KMS-11 (cell line): ENCODE data around the gene UQCRC2.

Experiments used
- H2AFZ ChIP-seq: fragments of 200-600 bp; sonication (generic); 2 replicates; pipeline ENCODE4 v1.6.1; 2016; ENCODE audit warnings: antibody characterized with exemption, mixed run types, low read depth
- H3K27ac ChIP-seq: fragments of 200-600 bp; sonication (generic); 2 replicates; pipeline ENCODE4 v1.6.1; 2016; ENCODE audit warnings: mild to moderate bottlenecking, mixed run types
- H3K27me3 ChIP-seq: fragments of 200-600 bp; sonication (generic); 2 replicates; pipeline ENCODE4 v1.6.1; 2017; ENCODE audit warnings: mild to moderate bottlenecking, low read depth, mixed run types, moderate library complexity; ENCODE audit not compliant: insufficient read depth
- H3K36me3 ChIP-seq: fragments of 200-600 bp; sonication (generic); 2 replicates; pipeline ENCODE4 v1.6.1; 2017; ENCODE audit warnings: mild to moderate bottlenecking, mixed run types; ENCODE audit not compliant: insufficient read depth
- H3K4me1 ChIP-seq: fragments of 200-600 bp; sonication (generic); 2 replicates; pipeline ENCODE4 v1.6.1; 2016; ENCODE audit warnings: mild to moderate bottlenecking, low read depth, mixed run types; ENCODE audit not compliant: poor library complexity, severe bottlenecking
- H3K4me2 ChIP-seq: fragments of 200-600 bp; sonication (generic); 2 replicates; pipeline ENCODE4 v1.7.0; 2016; ENCODE audit warnings: mild to moderate bottlenecking, mixed run types
- H3K4me3 ChIP-seq: fragments of 200-600 bp; sonication (generic); IDR thresholded peaks from 2 replicates; pipeline ENCODE4 v1.6.1; 2017; ENCODE audit warnings: low read depth, low read length, mixed read lengths; ENCODE audit not compliant: insufficient read depth
- H3K79me2 ChIP-seq: fragments of 200-600 bp; sonication (generic); 2 replicates; pipeline ENCODE4 v1.6.1; 2016; ENCODE audit warnings: low read depth, mixed run types; ENCODE audit not compliant: insufficient read depth
- H3K9ac ChIP-seq: fragments of 200-600 bp; sonication (generic); 2 replicates; pipeline ENCODE4 v1.6.1; 2016; ENCODE audit warnings: mild to moderate bottlenecking, mixed run types
- H4K20me1 ChIP-seq: fragments of 200-600 bp; sonication (generic); 2 replicates; pipeline ENCODE4 v1.6.1; 2016; ENCODE audit warnings: mild to moderate bottlenecking, mixed run types; ENCODE audit not compliant: insufficient read depth
- TF ChIP-seq, protein P1 (sequence below): fragments of 200-600 bp; sonication (generic); conservative IDR thresholded peaks from 2 replicates; pipeline ENCODE4 v1.6.1; 2017; ENCODE audit warnings: low read depth, mild to moderate bottlenecking, antibody characterized with exemption, low read length, moderate library complexity, mixed read lengths

UQCRC2 gene

GRCh38 chr16:21971856-21972255, 18.7 kb downstream of the UQCRC2 start:
- H4K20me1 ChIP-seq, result no peaks in the 10 kb centered on the region
- no peak overlapping the region for H3K9ac ChIP-seq
- no peaks in the 10 kb centered on the region for H3K79me2 ChIP-seq
- no peaks in the 10 kb centered on the region for H3K27me3 ChIP-seq
- H3K4me1 ChIP-seq, result peaks cover 5% of the 10 kb centered on the region
- no peak overlapping the region for H3K4me2 ChIP-seq
- peaks cover 31% of the 10 kb centered on the region; the same call in 1 of the 2 replicates for H3K36me3 ChIP-seq
- H3K4me3 ChIP-seq, result no peak overlapping the region
- H3K27ac ChIP-seq, result no peak overlapping the region
- TF ChIP-seq, protein P1, sequence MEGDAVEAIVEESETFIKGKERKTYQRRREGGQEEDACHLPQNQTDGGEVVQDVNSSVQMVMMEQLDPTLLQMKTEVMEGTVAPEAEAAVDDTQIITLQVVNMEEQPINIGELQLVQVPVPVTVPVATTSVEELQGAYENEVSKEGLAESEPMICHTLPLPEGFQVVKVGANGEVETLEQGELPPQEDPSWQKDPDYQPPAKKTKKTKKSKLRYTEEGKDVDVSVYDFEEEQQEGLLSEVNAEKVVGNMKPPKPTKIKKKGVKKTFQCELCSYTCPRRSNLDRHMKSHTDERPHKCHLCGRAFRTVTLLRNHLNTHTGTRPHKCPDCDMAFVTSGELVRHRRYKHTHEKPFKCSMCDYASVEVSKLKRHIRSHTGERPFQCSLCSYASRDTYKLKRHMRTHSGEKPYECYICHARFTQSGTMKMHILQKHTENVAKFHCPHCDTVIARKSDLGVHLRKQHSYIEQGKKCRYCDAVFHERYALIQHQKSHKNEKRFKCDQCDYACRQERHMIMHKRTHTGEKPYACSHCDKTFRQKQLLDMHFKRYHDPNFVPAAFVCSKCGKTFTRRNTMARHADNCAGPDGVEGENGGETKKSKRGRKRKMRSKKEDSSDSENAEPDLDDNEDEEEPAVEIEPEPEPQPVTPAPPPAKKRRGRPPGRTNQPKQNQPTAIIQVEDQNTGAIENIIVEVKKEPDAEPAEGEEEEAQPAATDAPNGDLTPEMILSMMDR, result no peak
- no peak overlapping the region for H2AFZ ChIP-seq

GRCh38 chr16:21973945-21974344, 20.8 kb downstream of the UQCRC2 start:
- H3K27me3 ChIP-seq, result no peaks in the 10 kb centered on the region
- TF ChIP-seq, protein P1, result no peak
- H3K79me2 ChIP-seq, result no peaks in the 10 kb centered on the region
- peaks cover 5% of the 10 kb centered on the region for H3K4me1 ChIP-seq
- peaks cover 34% of the 10 kb centered on the region; the same call in 1 of the 2 replicates for H3K36me3 ChIP-seq
- H3K27ac ChIP-seq, result no peak overlapping the region
- H2AFZ ChIP-seq, result no peak overlapping the region
- no peak overlapping the region for H3K4me2 ChIP-seq
- H3K9ac ChIP-seq, result no peak overlapping the region
- no peaks in the 10 kb centered on the region for H4K20me1 ChIP-seq
- H3K4me3 ChIP-seq, result no peak overlapping the region

- Histone ChIP-seq H3K36me3 (peaks cover 27% of the 10 kb centered on the region; the same call in 1 of the 2 replicates), H3K27ac (no peak overlapping the region), H2AFZ (no peak overlapping the region), H3K4me2 (no peak overlapping the region), H3K4me1 (no peaks in the 10 kb centered on the region), H4K20me1 (no peaks in the 10 kb centered on the region), H3K27me3 (no peaks in the 10 kb centered on the region), H3K79me2 (no peaks in the 10 kb centered on the region), H3K4me3 (no peak overlapping the region), H3K9ac (no peak overlapping the region)
- TF ChIP-seq, protein P1, result no peak
Measured at GRCh38 chr16:21980032-21980431, 26.9 kb downstream of the UQCRC2 start.

GRCh38 chr16:21982108-21982507, 28.9 kb downstream of the UQCRC2 start:
- Histone ChIP-seq H3K27me3 (no peaks in the 10 kb centered on the region), H4K20me1 (no peaks in the 10 kb centered on the region), H3K36me3 (peaks cover 11% of the 10 kb centered on the region; the same call in 1 of the 2 replicates), H3K4me2 (no peak overlapping the region), H3K9ac (no peak overlapping the region), H3K79me2 (no peaks in the 10 kb centered on the region), H3K27ac (no peak overlapping the region), H3K4me3 (no peak overlapping the region), H3K4me1 (no peaks in the 10 kb centered on the region), H2AFZ (no peak overlapping the region)
- TF ChIP-seq, protein P1, result no peak; the same call in 1 of the 2 replicates
